SK-N-SH (cell line): ENCODE results near the gene PNP. TPM values are rescaled to one million over a fixed set of nuclear protein-coding genes. Genes with fewer than 3 reads are reported as not detected.

Experiments
- CTCF ChIA-PET: fragments of 300-600, 350-600 bp; formaldehyde crosslinking; extraction: SDS; loops from one replicate; lab custom pipeline; 2021; lab: Yijun Ruan, JAX
- POLR2A ChIA-PET: fragments of 350-600 bp; sonication (Branson Sonifier 250); formaldehyde crosslinking; extraction: SDS; loops from one replicate; lab custom pipeline; 2020; ENCODE audit warnings: antibody characterized with exemption, inconsistent platforms; lab: Yijun Ruan, JAX
- DNase-seq: peaks from one replicate; pipeline ENCODE4 v3.0.0; 2012
- H2AFZ ChIP-seq: fragments of 200-600 bp; sonication (generic); 2 replicates; pipeline ENCODE4 v1.8.1; 2016; ENCODE audit warnings: antibody characterized with exemption, mild to moderate bottlenecking, low read depth
- H3F3A ChIP-seq: fragments of 200-600 bp; sonication (generic); replicated peaks from 2 replicates; pipeline ENCODE3; 2016; ENCODE audit warnings: antibody characterized with exemption, mild to moderate bottlenecking; ENCODE audit not compliant: insufficient read depth
- H3K27ac ChIP-seq, 2 experiments: fragments of 200-500 bp in 1 of 2; fragments of 200-600 bp in 1 of 2; sonication (Bioruptor generic) in 1 of 2; sonication (generic), shearing (Covaris generic) in 1 of 2; 2 replicates each; pipeline versions ENCODE4 v1.5.1 to v1.6.1; 2014 to 2016; ENCODE audit warnings: low read depth in 2 of 2, inconsistent platforms in 1 of 2, low read length in 1 of 2, mild to moderate bottlenecking in 1 of 2, mixed read lengths in 1 of 2
- H3K27me3 ChIP-seq: fragments of 200-600 bp; sonication (generic), shearing (Covaris generic); 2 replicates; pipeline ENCODE4 v1.6.1; 2016; ENCODE audit warnings: mixed run types; ENCODE audit not compliant: insufficient read depth
- H3K36me3 ChIP-seq, 2 experiments: fragments of 200-500 bp in 1 of 2; fragments of 200-600 bp in 1 of 2; sonication (Bioruptor generic) in 1 of 2; sonication (generic) in 1 of 2; replicated peaks in 1 of 2; 2 replicates each; pipeline versions ENCODE3 to v1.5.1; 2014 to 2016; ENCODE audit warnings: low read length in 1 of 2, mild to moderate bottlenecking in 1 of 2; ENCODE audit not compliant: insufficient read depth in 2 of 2, control insufficient read depth in 1 of 2
- H3K4me1 ChIP-seq, 2 experiments: fragments of 200-500 bp in 1 of 2; fragments of 200-600 bp in 1 of 2; sonication (Bioruptor generic) in 1 of 2; sonication (generic), shearing (Covaris generic) in 1 of 2; 2 replicates each; pipeline versions ENCODE4 v1.5.1 to v1.6.1; 2014 to 2016; ENCODE audit warnings: low read depth in 1 of 2, low read length in 1 of 2, mixed run types in 1 of 2; ENCODE audit not compliant: insufficient read depth in 2 of 2, control insufficient read depth in 1 of 2
- H3K4me2 ChIP-seq: fragments of 200-600 bp; sonication (generic), shearing (Covaris generic); 2 replicates; pipeline ENCODE4 v1.6.1; 2017; ENCODE audit warnings: mixed run types
- H3K4me3 ChIP-seq, 2 experiments: fragments of 200-500 bp in 1 of 2; fragments of 200-600 bp in 1 of 2; sonication (Bioruptor generic) in 1 of 2; sonication (generic), shearing (Covaris generic) in 1 of 2; 2 replicates each; pipeline versions ENCODE4 v1.5.1 to v1.8.1; 2014 to 2016; ENCODE audit warnings: low read depth in 2 of 2, inconsistent platforms in 1 of 2, low read length in 1 of 2, mild to moderate bottlenecking in 1 of 2, mixed read lengths in 1 of 2, moderate library complexity in 1 of 2
- H3K79me2 ChIP-seq: fragments of 200-600 bp; sonication (generic); 2 replicates; pipeline ENCODE4 v1.8.1; 2017; ENCODE audit warnings: mild to moderate bottlenecking; ENCODE audit not compliant: insufficient read depth
- H3K9ac ChIP-seq: fragments of 200-600 bp; sonication (generic); 2 replicates; pipeline ENCODE4 v1.6.1; 2017; ENCODE audit warnings: mixed run types
- H3K9me2 ChIP-seq: fragments of 200-600 bp; sonication (generic); 2 replicates; pipeline ENCODE4 v1.6.1; 2017; ENCODE audit warnings: mixed run types
- H3K9me3 ChIP-seq: fragments of 200-600 bp; sonication (generic); 2 replicates; pipeline ENCODE4 v1.6.1; 2017; ENCODE audit warnings: mixed run types, mild to moderate bottlenecking, moderate library complexity
- H4K20me1 ChIP-seq: fragments of 200-600 bp; sonication (generic); 2 replicates; pipeline ENCODE4 v1.6.1; 2017; ENCODE audit warnings: mild to moderate bottlenecking, mixed run types; ENCODE audit not compliant: insufficient read depth
- CHD2 ChIP-seq: fragments of 150-350 bp; IDR thresholded peaks from 2 replicates; pipeline ENCODE4 v1.6.1; 2018; ENCODE audit warnings: low read length; ENCODE audit not compliant: partially characterized antibody
- CTCF ChIP-seq: fragments of 200-600 bp; sonication (generic); IDR thresholded peaks from 2 replicates; pipeline ENCODE4 v1.6.1; 2017; ENCODE audit warnings: antibody characterized with exemption, mild to moderate bottlenecking, moderate library complexity
- ELF1 ChIP-seq: IDR thresholded peaks from 2 replicates; pipeline ENCODE4 v1.4.0; 2012
- EP300 ChIP-seq, 2 experiments: IDR thresholded peaks; 2 replicates each; pipeline versions ENCODE4 v1.4.0 to v1.6.1; 2012; ENCODE audit warnings: borderline replicate concordance in 1 of 2, low read depth in 1 of 2, low read length in 1 of 2
- FOXM1 ChIP-seq: IDR thresholded peaks from 2 replicates; pipeline ENCODE4 v1.4.0; 2012; ENCODE audit warnings: low read depth, mild to moderate bottlenecking
- MAX ChIP-seq: IDR thresholded peaks from 2 replicates; pipeline ENCODE4 v1.4.0; 2012; ENCODE audit warnings: low read depth
- MXI1 ChIP-seq: IDR thresholded peaks from 2 replicates; pipeline ENCODE4 v1.6.1; 2012; ENCODE audit warnings: mild to moderate bottlenecking, low read depth, low read length, improper control_type of control experiment
- POLR2AphosphoS5 ChIP-seq: IDR thresholded peaks from 2 replicates; pipeline ENCODE4 v1.6.1; 2012; ENCODE audit warnings: low read depth, low read length
- RAD21 ChIP-seq: IDR thresholded peaks from 2 replicates; pipeline ENCODE4 v1.6.1; 2012; ENCODE audit warnings: mild to moderate bottlenecking, low read length
- RCOR1 ChIP-seq: fragments of 150-350 bp; IDR thresholded peaks from 2 replicates; pipeline ENCODE4 v1.6.1; 2017; ENCODE audit warnings: antibody characterized with exemption, low read length
- REST ChIP-seq: IDR thresholded peaks from 2 replicates; pipeline ENCODE4 v1.6.1; 2012; ENCODE audit warnings: mild to moderate bottlenecking, low read depth, low read length, moderate library complexity
- RFX5 ChIP-seq: IDR thresholded peaks from 2 replicates; pipeline ENCODE4 v1.6.1; 2012; ENCODE audit warnings: mild to moderate bottlenecking, improper control_type of control experiment, low read length
- TAF1 ChIP-seq: IDR thresholded peaks from 2 replicates; pipeline ENCODE4 v1.6.1; 2012; ENCODE audit warnings: low read depth, mild to moderate bottlenecking, low read length, moderate library complexity, borderline replicate concordance
- TCF12 ChIP-seq: IDR thresholded peaks from 2 replicates; pipeline ENCODE4 v1.4.0; 2012
- TEAD4 ChIP-seq: IDR thresholded peaks from 2 replicates; pipeline ENCODE4 v1.4.0; 2012; ENCODE audit warnings: mild to moderate bottlenecking, borderline replicate concordance; ENCODE audit not compliant: insufficient read depth
- USF1 ChIP-seq: IDR thresholded peaks from 2 replicates; pipeline ENCODE4 v1.4.0; 2012; ENCODE audit warnings: low read depth, borderline replicate concordance
- YY1 ChIP-seq: IDR thresholded peaks from 2 replicates; pipeline ENCODE4 v1.4.0; 2012; ENCODE audit warnings: low read depth, mild to moderate bottlenecking
- WGBS: methylation state at CpG from one replicate; pipeline ENCODE4 v1.1.6; 2017; ENCODE audit warnings: low lambda C conversion rate; 5-methylcytosine and 5-hydroxymethylcytosine counted together
- polyA plus RNA-seq, 3 experiments: library from polyadenylated mRNA; depleted of rRNA; stranded (reverse); fragments of >200 nt; gene quantifications; 2 replicates each; pipeline ENCODE4 v1.2.3, GENCODE V29; 2012

PNP gene
- polyA plus RNA-seq, 1 of the 3 experiments (the other 2 are of a cell fraction), result 29.8 TPM

- Histone ChIP-seq H3K27ac (no peak overlapping the region), H3K4me1 (no peaks in the 10 kb centered on the region), H3K9me3 (no peaks in the 10 kb centered on the region), H3K79me2 (no peaks in the 10 kb centered on the region), H3K9me2 (no peaks in the 10 kb centered on the region), H3K36me3 (no peaks in the 10 kb centered on the region), H3K4me3 (no peak overlapping the region), H3F3A (no peaks in the 10 kb centered on the region), H3K4me2 (no peak overlapping the region), H3K27me3 (peaks cover 9% of the 10 kb centered on the region; the same call in 1 of the 2 replicates), H4K20me1 (no peaks in the 10 kb centered on the region), H3K9ac (no peak overlapping the region), H2AFZ (no peak overlapping the region)
- 34% methylated on average over 7 of the region's 7 CpGs for WGBS
- CTCF ChIA-PET, result no interaction called here
- DNase-seq, result no peak
- TF ChIP-seq FOXM1 (no peak), CTCF (no peak), CHD2 (no peak)
- POLR2A ChIA-PET, result no interaction called here
Observed at GRCh38 chr14:20485900-20486299, 16.7 kb downstream of the PNP start.

- 5% methylated on average over 8 of the region's 8 CpGs for WGBS
- no peaks in the 10 kb centered on the region for H3K9me2 ChIP-seq
- TF ChIP-seq ELF1 (no peak), USF1 (no peak), RFX5 (no peak), TEAD4 (no peak), REST (no peak), RAD21 (no peak), TAF1 (no peak), MAX (no peak), CTCF (no peak), POLR2AphosphoS5 (no peak), MXI1 (no peak), FOXM1 (no peak), RCOR1 (no peak), YY1 (no peak), TCF12 (no peak), EP300 (IDR thresholded peaks at IDR 0.05; ENCODE audit: borderline replicate concordance in 1 of 2, low read depth in 1 of 2, low read length in 1 of 2) (no peak)
- TF ChIP-seq, all 33 proteins: peak for 0
- H3K36me3 ChIP-seq, result no peaks in the 10 kb centered on the region
- H3K4me1 ChIP-seq, result no peaks in the 10 kb centered on the region
- H3K4me2 ChIP-seq, result no peak overlapping the region
- no peaks in the 10 kb centered on the region for H3K79me2 ChIP-seq
- no peaks in the 10 kb centered on the region for H3K9me3 ChIP-seq
- DNase-seq, result no peak
- POLR2A ChIA-PET, result no interaction called here
- H4K20me1 ChIP-seq, result no peaks in the 10 kb centered on the region
- CTCF ChIA-PET, result interaction anchor here (0.9 to 2.0 kb wide), 4 partner anchors 10 to 17 kb away, joined by 3 to 5 read pairs (median 4); partner anchors contain the start of gene PNP
- no peak overlapping the region for H3K9ac ChIP-seq
- peaks cover 18% of the 10 kb centered on the region; the same call in 1 of the 2 replicates for H3K27me3 ChIP-seq
- no peaks in the 10 kb centered on the region for H3F3A ChIP-seq
- no peak overlapping the region for H2AFZ ChIP-seq
- no peak overlapping the region for H3K27ac ChIP-seq
- H3K4me3 ChIP-seq, result no peak overlapping the region
Observed at GRCh38 chr14:20486684-20487395, 17.6 kb downstream of the PNP start.
